Endothelial cell (in vitro differentiated cells): Measurements from ENCODE around the gene VSIR. TPM values are rescaled to one million over a fixed set of nuclear protein-coding genes. Genes with fewer than 3 reads are reported as not detected.

Experiments used
- DNase-seq: peaks from one replicate; pipeline ENCODE4 v3.0.0; 2021; ENCODE audit warnings: low spot score
- H3K27ac Mint-ChIP-seq: one replicate; pipeline ENCODE4 v1.8.0; 2021; ENCODE audit warnings: mixed read lengths, inconsistent platforms; ENCODE audit not compliant: unreplicated experiment
- H3K27me3 Mint-ChIP-seq: one replicate; pipeline ENCODE4 v1.8.0; 2021; ENCODE audit warnings: mild to moderate bottlenecking, moderate library complexity, mixed read lengths, inconsistent platforms; ENCODE audit not compliant: unreplicated experiment
- H3K36me3 Mint-ChIP-seq: one replicate; pipeline ENCODE4 v1.8.0; 2021; ENCODE audit warnings: mild to moderate bottlenecking, low read depth, mixed read lengths, inconsistent platforms; ENCODE audit not compliant: unreplicated experiment
- H3K4me1 Mint-ChIP-seq: one replicate; pipeline ENCODE4 v1.8.0; 2021; ENCODE audit warnings: mild to moderate bottlenecking, mixed read lengths, inconsistent platforms; ENCODE audit not compliant: unreplicated experiment
- H3K4me3 Mint-ChIP-seq: one replicate; pipeline ENCODE4 v1.8.0; 2021; ENCODE audit warnings: mild to moderate bottlenecking, mixed read lengths, inconsistent platforms; ENCODE audit not compliant: unreplicated experiment
- H3K9me3 Mint-ChIP-seq: one replicate; pipeline ENCODE4 v1.8.0; 2021; ENCODE audit warnings: mixed read lengths, inconsistent platforms; ENCODE audit not compliant: unreplicated experiment
- CTCF ChIP-seq: fragments of 200-600 bp; sonication (generic); IDR thresholded peaks from one replicate; pipeline ENCODE4 v1.5.0; 2021; ENCODE audit warnings: antibody characterized with exemption; ENCODE audit not compliant: unreplicated experiment
- total RNA-seq: library from RNA; stranded (reverse); fragmentation: NEBNext Ultra II Directional; extraction: Animal tissue kit (Norgen Biotek cat#: 25700); gene quantifications from one replicate; pipeline ENCODE4 v1.2.1, GENCODE V29; 2021; ENCODE audit not compliant: unreplicated experiment

VSIR gene
- total RNA-seq, 1 donor from 2014 or later = 86.1 TPM

DNA sequence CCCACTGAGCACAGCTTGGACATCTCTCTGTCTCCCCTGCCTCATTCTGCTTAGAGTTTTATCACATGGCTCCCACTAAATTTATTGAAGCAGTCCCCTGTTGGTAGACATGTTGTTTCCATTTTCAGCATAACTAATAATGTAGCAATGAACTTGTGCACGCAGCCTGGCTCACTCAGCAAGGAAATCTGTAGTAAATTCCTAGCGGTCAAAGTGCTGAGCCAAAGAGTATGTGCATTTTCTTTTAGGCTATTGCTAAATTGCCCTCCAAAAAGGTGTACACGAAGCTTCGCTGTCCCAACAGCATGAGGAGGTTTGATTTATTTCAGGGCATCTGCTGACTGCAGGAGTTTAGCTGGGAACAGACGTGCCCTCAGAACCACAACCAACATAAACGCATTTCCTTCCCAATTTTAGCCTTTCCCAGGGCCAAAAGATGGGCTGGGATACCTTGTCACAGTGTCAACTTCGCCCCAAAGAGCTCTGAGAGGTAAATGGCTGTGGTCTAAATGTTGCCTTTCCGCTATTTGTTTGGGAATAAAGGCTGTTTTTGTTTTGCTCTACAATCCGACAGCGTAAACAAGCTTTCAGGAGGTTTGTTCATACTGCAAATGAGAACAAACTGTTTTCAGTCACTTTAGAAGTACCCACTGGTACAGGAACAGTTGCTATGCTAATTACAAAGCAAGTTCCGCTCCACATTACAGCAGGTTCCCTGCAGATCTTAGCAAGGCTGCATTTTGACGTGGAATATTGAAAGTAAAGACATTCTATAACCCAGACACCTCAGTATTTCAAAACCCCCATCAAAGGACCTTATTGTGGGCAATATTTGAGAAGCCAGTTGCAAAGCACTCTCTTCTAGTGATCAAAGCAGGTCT, 16.8 kb downstream of the VSIR start:
- Mint-ChIP-seq H3K4me3 (no peak overlapping the region), H3K36me3 (peaks cover 25% of the 10 kb centered on the region), H3K4me1 (peaks cover 39% of the 10 kb centered on the region), H3K27ac (no peak overlapping the region), H3K27me3 (peaks cover 12% of the 10 kb centered on the region), H3K9me3 (no peaks in the 10 kb centered on the region)
- DNase-seq = no peak
- no peak for TF ChIP-seq CTCF

DNA sequence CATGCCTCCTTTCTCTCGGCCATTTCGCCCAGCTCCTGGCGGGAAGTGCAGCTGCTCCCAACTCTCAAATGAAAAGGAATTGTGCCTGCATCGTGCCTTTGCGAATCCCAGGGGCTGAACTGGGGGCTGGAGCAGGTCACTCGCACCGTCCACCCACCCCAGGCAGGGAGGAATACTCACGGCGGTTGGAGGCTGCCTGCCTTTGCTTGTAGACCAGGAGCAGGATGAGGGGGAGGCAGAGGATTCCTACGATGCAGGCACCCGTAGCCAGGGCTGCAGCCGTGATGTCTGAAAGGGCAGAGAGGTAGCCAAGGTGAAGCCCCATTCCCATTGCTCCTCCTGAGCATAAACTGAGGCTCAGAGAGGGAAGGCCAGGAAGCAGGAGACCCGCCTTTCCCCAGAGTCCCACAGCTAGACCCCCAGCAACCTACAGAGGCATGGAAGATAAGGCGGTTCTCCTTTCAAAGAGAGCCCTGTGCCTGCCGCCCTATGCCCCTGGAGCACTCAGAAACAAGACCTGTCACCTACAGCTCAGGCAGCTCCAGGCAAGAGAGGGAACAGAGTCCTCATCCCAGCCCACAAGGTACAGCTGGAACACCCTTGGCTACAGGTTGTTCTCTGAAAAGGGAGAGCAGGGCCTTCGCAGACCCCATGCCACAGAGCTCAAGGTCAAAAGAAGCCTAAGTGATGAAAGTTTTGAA, 18.0 kb downstream of the VSIR start:
- DNase-seq = no peak
- peaks cover 31% of the 10 kb centered on the region for H3K4me1 Mint-ChIP-seq
- H3K36me3 Mint-ChIP-seq = peaks cover 24% of the 10 kb centered on the region
- H3K27ac Mint-ChIP-seq = no peak overlapping the region
- no peak overlapping the region for H3K4me3 Mint-ChIP-seq
- no peak for TF ChIP-seq CTCF
- H3K9me3 Mint-ChIP-seq = no peaks in the 10 kb centered on the region
- H3K27me3 Mint-ChIP-seq = peaks cover 10% of the 10 kb centered on the region

GRCh38 chr10:71754562-71754961, 18.8 kb downstream of the VSIR start:
- H3K27ac Mint-ChIP-seq = no peak overlapping the region
- no peak overlapping the region for H3K4me3 Mint-ChIP-seq

DNA sequence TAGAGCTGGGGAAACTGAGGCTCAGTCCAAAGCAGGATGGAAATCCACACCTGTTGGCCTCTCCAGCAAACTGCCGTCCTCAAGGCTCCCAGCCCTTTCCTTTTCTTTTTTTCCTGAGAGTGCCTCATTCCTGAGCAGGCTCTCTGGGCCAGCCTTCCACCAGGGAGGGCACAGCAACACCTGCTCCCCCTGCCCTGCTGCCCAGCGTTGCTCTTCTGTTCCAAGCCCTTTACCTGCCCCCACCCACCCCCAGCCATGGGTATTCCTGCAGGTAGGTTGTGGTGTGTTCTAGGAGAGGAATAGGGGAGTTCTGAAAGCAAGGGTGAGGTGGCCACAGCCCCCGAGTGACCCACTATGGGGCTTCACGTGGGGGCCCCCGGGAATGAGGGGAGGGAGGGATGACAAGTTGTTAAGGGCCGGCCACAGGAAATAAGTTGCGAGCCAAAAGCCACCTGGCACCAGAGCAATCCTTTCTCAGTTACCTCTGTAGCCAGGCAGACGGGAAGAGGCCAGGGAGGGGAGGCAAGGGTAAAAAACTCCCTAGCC, 19.3 kb downstream of the VSIR start:
- no peak overlapping the region for H3K4me3 Mint-ChIP-seq
- no peak for TF ChIP-seq CTCF
- H3K27ac Mint-ChIP-seq = no peak overlapping the region
- peaks cover 8% of the 10 kb centered on the region for H3K27me3 Mint-ChIP-seq
- no peaks in the 10 kb centered on the region for H3K9me3 Mint-ChIP-seq
- no peak for DNase-seq
- H3K36me3 Mint-ChIP-seq = peaks cover 23% of the 10 kb centered on the region
- peaks cover 37% of the 10 kb centered on the region for H3K4me1 Mint-ChIP-seq

More at GRCh38 chr10:71754562-71754961, 18.8 kb downstream of the VSIR start:
- DNase-seq = no peak
- no peak for TF ChIP-seq CTCF
- peaks cover 8% of the 10 kb centered on the region for H3K27me3 Mint-ChIP-seq
- H3K36me3 Mint-ChIP-seq = peaks cover 23% of the 10 kb centered on the region
- H3K4me1 Mint-ChIP-seq = peaks cover 34% of the 10 kb centered on the region
- H3K9me3 Mint-ChIP-seq = no peaks in the 10 kb centered on the region
